Spinal cord (tissue), 10 donors: ENCODE measurements around the gene CUX1. TPM values are rescaled to one million over a fixed set of nuclear protein-coding genes. Genes with fewer than 3 reads are reported as not detected.

Experiments
- DNase-seq, 6 donors: peaks; one replicate each; pipeline versions ENCODE4 v3.0.0 to v3.0.0-alpha.2; 2013 to 2015; ENCODE audit warnings: low spot score in 6 of 6, low read depth in 4 of 6
- H3K27ac ChIP-seq: one replicate; pipeline ENCODE4 v1.5.1; 2013; ENCODE audit warnings: low read depth, low read length, control low read depth
- H3K27me3 ChIP-seq: one replicate; pipeline ENCODE4 v1.6.1; 2013; ENCODE audit warnings: low read length; ENCODE audit not compliant: control insufficient read depth, insufficient read depth
- H3K36me3 ChIP-seq: one replicate; pipeline ENCODE4 v1.6.1; 2013; ENCODE audit warnings: low read length; ENCODE audit not compliant: control insufficient read depth, insufficient read depth
- H3K4me1 ChIP-seq: one replicate; pipeline ENCODE4 v1.6.1; 2013; ENCODE audit warnings: low read length; ENCODE audit not compliant: control insufficient read depth, insufficient read depth
- H3K4me3 ChIP-seq: one replicate; pipeline ENCODE4 v1.5.1; 2013; ENCODE audit warnings: low read depth, low read length, control low read depth
- H3K9me3 ChIP-seq: one replicate; pipeline ENCODE4 v1.6.1; 2013; ENCODE audit warnings: low read length; ENCODE audit not compliant: control insufficient read depth, insufficient read depth
- WGBS: methylation state at CpG from one replicate; pipeline ENCODE4 v1.1.5; 2013; ENCODE audit warnings: missing lambda C conversion rate; ENCODE audit not compliant: insufficient coverage; 5-methylcytosine and 5-hydroxymethylcytosine counted together
- polyA plus RNA-seq, 2 donors: library from polyadenylated mRNA; unstranded; fragments of 120-200 nt; gene quantifications; one replicate each; pipeline ENCODE4 v1.2.1, GENCODE V29; 2013; ENCODE audit not compliant: insufficient read length in 2 of 2
- total RNA-seq, 2 donors: library from RNA; depleted of rRNA in 1 of 2; stranded (reverse); fragments of 120-200 nt in 1 of 2; fragments of >200 nt in 1 of 2; gene quantifications; one replicate each; pipeline versions ENCODE4 v1.2.3 to v1.2.4, GENCODE V29; 2013 to 2014
- donor health status: healthy.

The CUX1 gene
- total and polyA plus RNA-seq, 4 donors: 45.1 to 111 (median 76.1) TPM

DNA sequence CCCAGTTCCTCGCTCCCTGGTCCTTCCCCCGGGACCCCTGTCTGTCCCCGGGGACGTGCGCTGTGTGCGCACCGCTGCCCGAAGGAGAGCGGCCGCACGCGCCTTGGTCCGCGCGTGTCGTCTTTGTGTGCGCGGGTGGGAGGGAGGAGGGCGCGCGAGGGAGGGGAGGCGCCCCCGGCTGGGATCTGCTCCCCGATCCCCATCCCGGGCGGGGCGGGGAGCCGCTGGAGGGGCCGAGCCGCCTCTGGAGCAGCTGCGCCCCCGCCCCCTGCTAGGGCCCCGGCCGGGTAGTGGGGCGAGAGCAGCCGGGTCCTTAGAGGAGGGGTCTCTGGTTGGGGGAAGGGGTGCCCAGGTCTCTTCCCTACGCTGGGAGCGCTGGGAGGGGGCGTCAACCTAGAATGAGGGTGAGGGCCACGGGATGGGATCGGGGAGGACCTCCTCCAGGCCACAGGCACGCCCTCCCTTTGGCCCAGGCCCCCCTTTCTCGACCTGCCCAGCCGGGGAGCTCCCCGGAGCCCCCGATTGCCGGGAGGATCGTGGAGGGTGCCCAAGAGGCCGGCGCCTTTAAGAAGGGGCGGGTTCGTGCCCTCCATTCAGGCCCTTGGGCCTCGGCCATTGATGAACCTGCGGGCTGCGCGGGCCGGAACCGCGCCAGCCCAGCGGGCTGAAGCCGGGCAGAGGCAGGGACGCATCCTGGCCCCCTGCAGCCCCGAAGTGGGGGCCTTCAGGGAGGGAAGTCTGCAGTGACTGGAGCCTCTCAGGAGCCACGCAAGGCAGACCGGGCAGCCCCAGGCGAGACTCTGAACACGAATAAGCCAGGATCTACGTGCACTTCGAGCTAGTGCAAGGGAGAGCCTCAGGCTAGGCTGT lies 469.9 kb downstream of the CUX1 start:
- peak in 4 of 6 donors; percentile 23 to 78 (median 55) for DNase-seq
- H3K27ac ChIP-seq: peak overlapping the region; percentile 57
- H3K27me3 ChIP-seq: no peaks in the 10 kb centered on the region

DNA sequence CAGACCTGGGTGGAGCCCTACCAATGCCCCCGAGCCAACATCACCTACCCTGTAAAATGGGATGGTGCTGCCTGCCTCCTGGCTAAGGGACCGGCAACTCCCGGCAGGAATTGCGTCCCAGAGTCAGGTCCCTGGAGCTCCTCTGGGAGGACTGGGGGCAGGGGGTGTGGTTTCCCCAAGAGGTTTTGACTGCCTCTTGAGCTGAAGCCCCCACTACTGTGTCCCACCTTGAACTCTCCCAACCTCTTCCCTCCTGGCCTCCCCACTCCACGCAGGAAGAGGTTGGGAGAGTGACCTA lies 470.5 kb downstream of the CUX1 start:
- Histone ChIP-seq H3K4me1 (peaks cover 60% of the 10 kb centered on the region), H3K36me3 (peaks cover 16% of the 10 kb centered on the region), H3K9me3 (no peaks in the 10 kb centered on the region), H3K27me3 (no peaks in the 10 kb centered on the region), H3K4me3 (peak overlapping the region; percentile 85), H3K27ac (peak overlapping the region; percentile 57)
- WGBS: no CpG with 5 or more reads among the region's 5 CpGs
- no peak for DNase-seq

More for the DNA sequence above, 469.9 kb downstream of the CUX1 start:
- WGBS: under 1% methylated on average over 68 of the region's 69 CpGs
- Histone ChIP-seq H3K36me3 (peaks cover 17% of the 10 kb centered on the region), H3K4me1 (peaks cover 55% of the 10 kb centered on the region), H3K4me3 (peak overlapping the region; percentile 85), H3K9me3 (no peaks in the 10 kb centered on the region)

DNA sequence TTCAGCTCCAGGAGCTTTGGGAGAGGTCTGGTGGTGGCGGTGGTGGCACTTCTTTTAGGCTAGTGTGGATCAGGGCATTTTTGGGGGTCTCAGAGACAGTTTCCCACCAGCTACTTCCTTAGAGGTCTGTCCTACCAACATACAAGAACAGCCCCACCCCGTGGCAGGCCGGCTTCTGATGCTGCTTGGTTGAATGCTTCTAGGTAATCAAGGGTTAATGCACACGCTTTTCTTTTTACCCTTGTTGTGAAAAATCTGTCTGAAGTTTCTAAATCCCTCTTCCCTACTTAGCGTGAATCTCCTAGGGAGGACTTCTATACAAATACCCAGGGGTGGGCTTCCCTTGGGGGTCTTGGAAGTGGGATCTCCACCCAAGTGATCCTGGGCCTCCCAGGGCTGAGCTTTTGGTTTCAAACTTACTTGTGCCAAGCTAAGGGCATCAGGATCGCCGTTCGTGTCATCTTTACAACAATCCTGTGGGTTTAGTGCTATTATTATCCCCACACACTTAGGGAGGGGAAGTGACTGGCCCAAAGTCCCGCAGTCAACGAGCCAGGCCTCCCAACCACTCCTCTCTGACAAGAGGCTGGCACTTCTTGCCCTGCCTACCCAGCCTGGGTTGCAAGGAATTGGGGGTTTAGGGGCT lies 471.0 kb downstream of the CUX1 start:
- Histone ChIP-seq H3K9me3 (no peaks in the 10 kb centered on the region), H3K27me3 (no peaks in the 10 kb centered on the region), H3K36me3 (peaks cover 13% of the 10 kb centered on the region), H3K4me1 (peaks cover 64% of the 10 kb centered on the region), H3K4me3 (peak overlapping the region; percentile 85), H3K27ac (no peak overlapping the region)
- DNase-seq: peak in 1 of 6 donors; percentile 67
- WGBS: no CpG with 5 or more reads among the region's 10 CpGs

DNA sequence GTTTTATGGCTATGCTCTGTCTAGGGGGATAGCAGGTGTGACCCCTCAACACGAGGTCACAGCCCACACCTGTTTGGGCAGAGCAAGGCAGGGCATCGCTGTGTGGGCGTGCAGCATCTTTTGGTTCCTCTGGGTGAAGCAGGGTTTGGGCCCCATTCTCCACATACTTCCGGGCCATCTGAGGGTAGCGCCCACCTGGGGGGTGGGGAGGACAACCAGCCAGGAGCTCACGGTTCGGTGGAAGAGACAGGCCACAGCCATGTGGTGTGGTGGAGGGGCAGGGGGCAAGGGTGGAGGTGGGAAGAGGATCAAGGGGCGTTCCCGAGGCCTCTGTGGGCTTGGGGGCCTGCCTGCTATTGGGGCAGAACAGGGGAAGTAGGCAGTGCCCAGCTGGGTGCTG lies 471.6 kb downstream of the CUX1 start:
- 83% methylated on average over 7 of the region's 9 CpGs for WGBS
- no peak for DNase-seq
- no peak overlapping the region for H3K4me3 ChIP-seq

DNA sequence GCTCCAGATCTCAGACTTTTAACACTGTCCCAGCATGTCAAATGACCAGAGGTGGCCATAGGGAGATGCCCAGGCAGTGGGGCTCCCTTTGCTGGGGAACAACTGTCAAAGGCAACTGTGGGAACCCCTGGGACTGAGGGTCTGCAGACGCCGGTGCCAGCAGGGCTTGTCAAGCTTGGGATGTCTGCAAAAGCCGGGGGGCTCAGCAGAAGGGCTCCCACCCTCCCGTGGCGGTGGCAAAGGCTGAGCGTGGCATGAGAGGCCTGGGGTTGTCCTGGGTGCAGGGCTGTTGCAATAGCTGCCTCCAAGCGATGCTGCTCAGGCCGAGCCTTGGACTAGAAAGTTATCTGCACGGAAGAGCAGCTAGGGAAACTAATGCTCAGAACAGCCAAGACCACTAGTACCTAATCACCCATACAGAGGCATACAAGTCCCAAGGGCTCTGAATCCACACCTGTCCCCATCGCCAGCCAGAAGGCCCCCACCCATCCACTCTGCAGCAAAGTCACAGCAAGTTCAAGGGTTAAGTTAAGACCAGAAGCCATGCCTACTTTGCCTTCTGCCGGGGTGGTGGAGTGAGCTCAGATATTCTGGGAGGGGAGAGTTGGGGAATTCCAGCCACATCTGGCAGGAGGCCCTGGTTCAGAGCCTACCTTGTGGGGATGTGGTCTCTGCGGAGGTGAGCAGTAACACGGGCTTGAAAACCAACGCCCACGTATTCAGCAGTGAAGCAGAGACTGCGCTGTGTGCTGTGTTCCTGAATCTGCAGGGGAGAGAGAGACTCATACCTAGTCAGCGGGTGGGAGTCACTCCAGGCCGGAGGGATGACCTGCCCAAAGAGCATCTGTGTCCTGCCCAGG lies 473.9 kb downstream of the CUX1 start:
- WGBS: 73% methylated on average over 17 of the region's 18 CpGs
- no peak for DNase-seq
- Histone ChIP-seq H3K27me3 (no peaks in the 10 kb centered on the region), H3K27ac (no peak overlapping the region), H3K4me3 (no peak overlapping the region), H3K4me1 (peaks cover 69% of the 10 kb centered on the region), H3K36me3 (peaks cover 23% of the 10 kb centered on the region), H3K9me3 (no peaks in the 10 kb centered on the region)

More for the DNA sequence above, 471.6 kb downstream of the CUX1 start:
- Histone ChIP-seq H3K4me1 (peaks cover 69% of the 10 kb centered on the region), H3K27ac (no peak overlapping the region), H3K27me3 (no peaks in the 10 kb centered on the region), H3K9me3 (no peaks in the 10 kb centered on the region), H3K36me3 (peaks cover 13% of the 10 kb centered on the region)

DNA sequence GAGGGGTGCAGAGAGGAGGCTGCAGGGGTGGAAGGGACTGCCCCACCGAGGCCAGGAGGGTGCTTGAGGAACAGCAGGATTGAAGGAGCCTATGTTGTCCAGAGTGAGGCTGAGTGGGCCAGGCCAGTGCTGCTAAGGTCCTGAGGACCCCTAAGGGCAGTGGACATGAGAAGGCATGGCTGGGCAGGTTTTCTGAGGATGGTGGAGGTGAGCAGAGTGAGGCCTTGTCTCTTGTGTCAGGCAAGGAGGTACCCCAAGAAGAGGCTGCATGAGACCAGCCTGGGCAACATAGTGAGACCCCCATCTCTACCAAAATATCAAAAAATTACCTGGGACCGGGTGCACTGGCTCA lies 474.5 kb downstream of the CUX1 start:
- no peaks in the 10 kb centered on the region for H3K9me3 ChIP-seq
- no peak for DNase-seq
- no peak overlapping the region for H3K4me3 ChIP-seq
- no peaks in the 10 kb centered on the region for H3K27me3 ChIP-seq
- WGBS: 80% methylated on average over 1 of the region's 2 CpGs
- H3K4me1 ChIP-seq: peaks cover 71% of the 10 kb centered on the region
- no peak overlapping the region for H3K27ac ChIP-seq
- peaks cover 23% of the 10 kb centered on the region for H3K36me3 ChIP-seq

DNA sequence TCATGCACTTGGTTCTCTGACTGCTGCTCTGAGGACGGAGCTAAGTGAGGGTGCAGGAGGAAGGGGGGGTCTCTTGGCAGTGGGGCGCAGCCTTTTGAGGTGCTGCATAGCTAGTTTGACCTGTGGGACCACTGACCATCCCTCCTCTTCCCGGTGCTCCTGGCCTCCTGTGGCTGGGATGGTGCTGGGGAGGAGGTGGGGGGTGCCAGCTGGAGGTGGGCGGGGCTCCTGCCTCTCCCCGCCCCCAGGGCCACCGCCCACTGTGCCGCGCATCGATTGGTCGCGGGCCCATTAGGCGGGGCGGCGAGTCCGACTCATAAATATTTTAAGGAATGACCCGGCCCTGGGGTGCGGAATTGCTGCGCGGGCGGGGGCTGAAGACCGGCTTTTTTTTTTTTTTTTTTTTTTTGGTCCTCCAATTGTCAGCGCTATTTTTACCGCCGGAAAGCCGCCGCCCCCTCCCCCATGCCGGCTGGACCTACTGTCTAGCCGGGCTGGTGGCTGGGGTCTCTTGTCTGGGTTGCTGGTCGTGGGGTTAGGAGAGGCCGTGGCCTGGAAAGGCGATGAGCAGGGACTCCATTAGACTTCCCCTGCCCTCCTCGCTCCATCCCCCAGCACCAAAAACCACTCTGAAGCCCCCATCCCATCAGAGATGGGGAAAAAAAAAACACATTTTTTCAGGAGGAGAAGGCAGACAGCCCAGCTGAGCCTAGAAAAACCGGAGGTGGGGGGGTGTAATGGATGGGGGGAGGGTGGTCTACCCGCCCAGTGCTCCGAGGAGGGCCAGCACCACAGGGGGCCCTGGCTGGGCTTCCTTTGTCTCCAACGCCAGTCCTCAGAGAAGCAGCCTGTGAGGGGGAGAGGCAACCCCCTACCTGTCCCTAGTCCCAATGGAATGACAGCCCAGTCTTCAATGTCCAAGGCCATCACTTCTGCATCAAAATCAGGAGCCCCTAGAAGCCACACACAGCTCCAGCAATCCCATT lies 475.7 kb downstream of the CUX1 start:
- Histone ChIP-seq H3K27ac (no peak overlapping the region), H3K4me3 (no peak overlapping the region), H3K4me1 (peaks cover 64% of the 10 kb centered on the region), H3K27me3 (no peaks in the 10 kb centered on the region), H3K36me3 (peaks cover 23% of the 10 kb centered on the region), H3K9me3 (no peaks in the 10 kb centered on the region)
- peak in 1 of 6 donors; percentile 17 for DNase-seq
- WGBS: 4% methylated on average over 21 of the region's 36 CpGs

DNA sequence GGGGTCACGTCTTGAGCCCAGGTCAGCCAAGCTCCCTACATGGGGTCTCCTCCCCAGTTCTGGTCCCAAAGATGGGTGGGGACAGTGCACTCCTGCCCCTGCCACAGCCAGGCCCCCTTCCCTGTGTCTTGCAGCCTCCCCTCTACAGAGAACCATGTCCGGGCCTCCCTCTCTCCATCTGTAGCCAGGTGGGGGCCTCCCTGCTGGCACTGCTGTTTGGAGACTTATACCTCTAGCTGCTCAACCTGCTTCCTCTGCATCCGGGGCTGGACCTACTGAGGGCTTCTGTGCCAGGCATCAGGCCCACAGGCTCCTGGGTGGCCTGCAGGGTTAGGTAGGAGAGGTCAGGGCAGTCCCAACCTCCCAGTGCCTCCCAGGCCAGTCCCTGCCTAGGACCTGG lies 477.2 kb downstream of the CUX1 start:
- H3K9me3 ChIP-seq: no peaks in the 10 kb centered on the region
- no peak overlapping the region for H3K4me3 ChIP-seq
- peaks cover 15% of the 10 kb centered on the region for H3K36me3 ChIP-seq
- WGBS: 100% methylated on average over 2 of the region's 3 CpGs
- no peaks in the 10 kb centered on the region for H3K27me3 ChIP-seq
- peaks cover 49% of the 10 kb centered on the region for H3K4me1 ChIP-seq
- DNase-seq: no peak
- no peak overlapping the region for H3K27ac ChIP-seq
